Measurements from ENCODE around the gene GRM7. TPM values are rescaled to one million over a fixed set of nuclear protein-coding genes. Genes with fewer than 3 reads are reported as not detected.

The GRM7 gene
- total and polyA plus RNA-seq, 2 of the 4 experiments (the other 2 are of a cell fraction) = not detected

DNA sequence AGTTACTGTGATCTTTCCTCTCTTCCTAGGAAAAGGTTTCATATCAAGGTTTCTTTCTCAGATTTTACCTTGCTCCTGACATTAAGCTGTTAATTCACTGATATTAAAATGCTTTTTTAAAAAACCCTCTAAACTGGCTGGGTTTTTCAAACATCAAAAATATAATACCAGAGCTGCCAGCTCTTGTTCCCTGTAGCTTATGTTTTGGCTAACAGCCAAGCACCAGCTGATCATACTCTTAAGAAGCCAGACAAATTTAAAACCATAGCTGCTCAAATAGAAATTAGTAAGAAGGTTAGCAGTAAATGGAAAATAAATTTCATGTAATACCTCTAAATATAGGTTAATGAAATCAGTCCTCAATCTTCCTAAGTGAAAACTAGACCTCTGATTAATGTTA lies 657.5 kb downstream of the GRM7 start:
- Histone ChIP-seq H2AK9ac (replicated peaks; ENCODE audit: low read depth, low read length, poor library complexity) (no peak overlapping the region), H2BK5ac (ENCODE audit: low read depth, low read length, poor library complexity, severe bottlenecking) (no peak overlapping the region), H3K4me2 (ENCODE audit: low read depth, low read length) (no peak overlapping the region), H3K79me1 (ENCODE audit: low read depth in 1 of 2, low read length in 2 of 2) (no peaks in the 10 kb centered on the region), H4K91ac (ENCODE audit: insufficient read depth, low read depth, low read length) (no peak overlapping the region), H3K18ac (ENCODE audit: low read depth, low read length) (no peak overlapping the region), H3K4me1 (ENCODE audit: control insufficient read depth, insufficient read depth, low read length) (no peaks in the 10 kb centered on the region), H3K9me3 (ENCODE audit: control insufficient read depth, insufficient read depth, low read length) (peaks cover 14% of the 10 kb centered on the region), H3K23ac (ENCODE audit: low read depth, low read length) (no peak overlapping the region), H3K36me3 (ENCODE audit: control insufficient read depth, insufficient read depth, low read length) (no peaks in the 10 kb centered on the region), H2BK20ac (ENCODE audit: low read depth, low read length) (no peak overlapping the region), H4K8ac (ENCODE audit: low read depth in 2 of 2, low read length in 2 of 2) (no peak overlapping the region), H3K9ac (ENCODE audit: low read depth, low read length) (no peak overlapping the region), H3K56ac (ENCODE audit: extremely low read depth, insufficient read depth, low read length) (no peak overlapping the region), H4K20me1 (ENCODE audit: insufficient read depth, low read length) (no peaks in the 10 kb centered on the region), H2BK120ac (ENCODE audit: low read depth, low read length) (no peak overlapping the region), H4K5ac (ENCODE audit: low read depth, low read length) (no peak overlapping the region), H3K4me3 (ENCODE audit: insufficient read depth, low read depth, low read length) (no peak overlapping the region), H3K27me3 (ENCODE audit: control insufficient read depth, insufficient read depth, low read length) (no peaks in the 10 kb centered on the region), H3K14ac (replicated peaks; ENCODE audit: low read depth, low read length) (no peak overlapping the region), H3K9me1 (ENCODE audit: insufficient read depth, low read length) (no peaks in the 10 kb centered on the region), H3K4ac (ENCODE audit: low read depth, low read length) (no peak overlapping the region), H2AK5ac (ENCODE audit: low read depth, low read length) (no peak overlapping the region), H3K27ac (ENCODE audit: insufficient read depth, low read length) (no peak overlapping the region), H2AFZ (replicated peaks; ENCODE audit: low read length, poor library complexity) (no peak overlapping the region), H2BK15ac (ENCODE audit: low read depth, low read length) (no peak overlapping the region)
- BruUV-seq (replicated peaks) = no TSS peak
- intact Hi-C loops (cut with micrococcal nuclease) (no loop called here), in situ Hi-C loops (cut with MboI; ENCODE audit: low sequenced_read_pairs) (no loop called here), dilution Hi-C loops (cut with HindIII; ENCODE audit: low sequenced_read_pairs, unreplicated experiment) (no loop called here)
- CTCF ChIA-PET = no interaction called here
- no peak for TF ChIP-seq RCOR1 (IDR thresholded peaks at IDR 0.05; ENCODE audit: insufficient replicate concordance, low read length)
- no peak for TF ChIP-seq MXI1 (IDR thresholded peaks at IDR 0.05; ENCODE audit: borderline replicate concordance, low read depth, low read length)
- TF ChIP-seq POLR2A (IDR thresholded peaks at IDR 0.05; ENCODE audit: low read depth, low read length) = no peak
- TF ChIP-seq BHLHE40 (IDR thresholded peaks at IDR 0.05; ENCODE audit: low read depth, low read length) = no peak
- TF ChIP-seq, protein P1, sequence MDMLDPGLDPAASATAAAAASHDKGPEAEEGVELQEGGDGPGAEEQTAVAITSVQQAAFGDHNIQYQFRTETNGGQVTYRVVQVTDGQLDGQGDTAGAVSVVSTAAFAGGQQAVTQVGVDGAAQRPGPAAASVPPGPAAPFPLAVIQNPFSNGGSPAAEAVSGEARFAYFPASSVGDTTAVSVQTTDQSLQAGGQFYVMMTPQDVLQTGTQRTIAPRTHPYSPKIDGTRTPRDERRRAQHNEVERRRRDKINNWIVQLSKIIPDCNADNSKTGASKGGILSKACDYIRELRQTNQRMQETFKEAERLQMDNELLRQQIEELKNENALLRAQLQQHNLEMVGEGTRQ (IDR thresholded peaks at IDR 0.05; ENCODE audit: low read depth, low read length) = no peak
- TF ChIP-seq CHD1 (IDR thresholded peaks at IDR 0.05; ENCODE audit: low read depth, low read length) = no peak
- TF ChIP-seq FOS (IDR thresholded peaks at IDR 0.05; ENCODE audit: low read depth, low read length) = no peak
- TF ChIP-seq, protein P2, sequence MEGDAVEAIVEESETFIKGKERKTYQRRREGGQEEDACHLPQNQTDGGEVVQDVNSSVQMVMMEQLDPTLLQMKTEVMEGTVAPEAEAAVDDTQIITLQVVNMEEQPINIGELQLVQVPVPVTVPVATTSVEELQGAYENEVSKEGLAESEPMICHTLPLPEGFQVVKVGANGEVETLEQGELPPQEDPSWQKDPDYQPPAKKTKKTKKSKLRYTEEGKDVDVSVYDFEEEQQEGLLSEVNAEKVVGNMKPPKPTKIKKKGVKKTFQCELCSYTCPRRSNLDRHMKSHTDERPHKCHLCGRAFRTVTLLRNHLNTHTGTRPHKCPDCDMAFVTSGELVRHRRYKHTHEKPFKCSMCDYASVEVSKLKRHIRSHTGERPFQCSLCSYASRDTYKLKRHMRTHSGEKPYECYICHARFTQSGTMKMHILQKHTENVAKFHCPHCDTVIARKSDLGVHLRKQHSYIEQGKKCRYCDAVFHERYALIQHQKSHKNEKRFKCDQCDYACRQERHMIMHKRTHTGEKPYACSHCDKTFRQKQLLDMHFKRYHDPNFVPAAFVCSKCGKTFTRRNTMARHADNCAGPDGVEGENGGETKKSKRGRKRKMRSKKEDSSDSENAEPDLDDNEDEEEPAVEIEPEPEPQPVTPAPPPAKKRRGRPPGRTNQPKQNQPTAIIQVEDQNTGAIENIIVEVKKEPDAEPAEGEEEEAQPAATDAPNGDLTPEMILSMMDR (conservative IDR thresholded peaks at IDR 0.05; ENCODE audit: low read depth, low read length) = no peak
- POLR2A ChIA-PET (ENCODE audit: unreplicated experiment) = no interaction called here
- ATAC-seq (ENCODE audit: low read depth) (no peak), DNase-seq (no peak)

Data from IMR-90 (cell line).